Fibroblast of peridontal ligament (primary cell): Measurements from ENCODE around the gene SLC9A7.

Experiments used
- DNase-seq: peaks from one replicate; pipeline ENCODE4 v3.0.0-alpha.2; 2010; ENCODE audit errors: extremely low read depth

SLC9A7 gene

GRCh38 chrX:46610070-46610658 lies 148.8 kb downstream of the SLC9A7 start:
- DNase-seq, result no peak

- no peak for DNase-seq
These were observed 151.0 kb downstream of the SLC9A7 start for GRCh38 chrX:46607916-46608315.

- no peak for DNase-seq
These were observed 156.3 kb downstream of the SLC9A7 start for GRCh38 chrX:46602468-46603102.

GRCh38 chrX:46601283-46601682 lies 157.6 kb downstream of the SLC9A7 start:
- DNase-seq, result peak; percentile 80

GRCh38 chrX:46599051-46599560 lies 159.8 kb downstream of the SLC9A7 start:
- no peak for DNase-seq

- no peak for DNase-seq
These were observed 161.1 kb downstream of the SLC9A7 start for GRCh38 chrX:46597771-46598170.

- DNase-seq, result no peak
These were observed 161.7 kb downstream of the SLC9A7 start for GRCh38 chrX:46597208-46597607.

- no peak for DNase-seq
These were observed 163.8 kb downstream of the SLC9A7 start for GRCh38 chrX:46595084-46595483.

GRCh38 chrX:46589977-46590723 lies 168.8 kb downstream of the SLC9A7 start:
- DNase-seq, result peak; percentile 85

GRCh38 chrX:46588263-46588662 lies 170.7 kb downstream of the SLC9A7 start:
- peak; percentile 72 for DNase-seq

GRCh38 chrX:46587753-46588171 lies 171.2 kb downstream of the SLC9A7 start:
- no peak for DNase-seq

GRCh38 chrX:46587158-46587557 lies 171.8 kb downstream of the SLC9A7 start:
- peak; percentile 44 for DNase-seq

- DNase-seq, result no peak
These were observed 174.2 kb downstream of the SLC9A7 start for GRCh38 chrX:46584736-46585135.

- peak; percentile 88 for DNase-seq
These were observed 176.0 kb downstream of the SLC9A7 start for GRCh38 chrX:46582966-46583365.

- peak; percentile 78 for DNase-seq
These were observed 176.6 kb downstream of the SLC9A7 start for GRCh38 chrX:46582325-46582724.

- DNase-seq, result no peak
These were observed 178.3 kb downstream of the SLC9A7 start for GRCh38 chrX:46580613-46581012.

- DNase-seq, result no peak
These were observed 179.7 kb downstream of the SLC9A7 start for GRCh38 chrX:46579250-46579649.

GRCh38 chrX:46577221-46578005 lies 181.5 kb downstream of the SLC9A7 start:
- DNase-seq, result peak; percentile 57

GRCh38 chrX:46576458-46576857 lies 182.5 kb downstream of the SLC9A7 start:
- no peak for DNase-seq

- peak; percentile 54 for DNase-seq
These were observed 182.9 kb downstream of the SLC9A7 start for GRCh38 chrX:46575991-46576392.

- DNase-seq, result no peak
These were observed 183.3 kb downstream of the SLC9A7 start for GRCh38 chrX:46575586-46575985.

- no peak for DNase-seq
These were observed 184.0 kb downstream of the SLC9A7 start for GRCh38 chrX:46574774-46575381.
